Measurements from ENCODE around the gene TAS2R60.

- no peak for TF ChIP-seq CTCF (IDR thresholded peaks at IDR 0.05; ENCODE audit: insufficient read depth, low read depth, low read length)
- TF ChIP-seq EZH2 (IDR thresholded peaks at IDR 0.05; ENCODE audit: insufficient read depth, low read length), result no peak
Measured at GRCh38 chr7:143407287-143408251, 35.7 kb upstream of the TAS2R60 start.
